ENCODE results near the gene PCP4.

PCP4 gene

GRCh38 chr21:39976800-39977199 is 109.6 kb downstream of the PCP4 start:
- DNase-seq = no peak

All from NCI-H526 treated with DMSO at 0.1 percent for 48 hours (cell line).